OCI-LY1 (cell line): ENCODE results near the gene BRPF1.

Experiments used
- CTCF ChIP-seq: fragments of 200-600 bp; sonication (generic), shearing (Covaris generic); IDR thresholded peaks from 2 replicates; pipeline ENCODE4 v1.5.1; 2017; ENCODE audit warnings: mild to moderate bottlenecking, antibody characterized with exemption, low read length, moderate library complexity, mixed read lengths
- EZH2 ChIP-seq: fragments of 200-600 bp; sonication (generic), shearing (Covaris generic); IDR thresholded peaks from 2 replicates; pipeline ENCODE4 v1.8.0; 2017; ENCODE audit warnings: borderline replicate concordance, mixed run types, mild to moderate bottlenecking, antibody characterized with exemption, low read length, moderate library complexity, mixed read lengths

- TF ChIP-seq CTCF (no peak), EZH2 (no peak)
These were observed 675 bp downstream of the BRPF1 start for GRCh38 chr3:9732080-9732739.
